H1 (cell line): ENCODE results near the gene TRPV2. TPM values are rescaled to one million over a fixed set of nuclear protein-coding genes. Genes with fewer than 3 reads are reported as not detected.

ENCODE experiments used
- CTCF ChIA-PET: fragments of 300-600 bp; sonication (Branson Sonifier 250); formaldehyde crosslinking; loops from one replicate; lab custom pipeline; 2021; ENCODE audit not compliant: partially characterized antibody; lab: Charles Lee
- POLR2A ChIA-PET: fragments of 300-600 bp; sonication (Branson Sonifier 250); formaldehyde crosslinking; loops from one replicate; lab custom pipeline; 2021; ENCODE audit warnings: inconsistent platforms; ENCODE audit not compliant: partially characterized antibody; lab: Charles Lee
- DNase-seq, 2 experiments: peaks; one replicate each; pipeline versions ENCODE4 v3.0.0 to v3.0.0-alpha.2; 2010 to 2022; ENCODE audit warnings: low spot score in 2 of 2, low read depth in 1 of 2, mixed read lengths in 1 of 2
- FAIRE-seq: peaks from 2 replicates; lab custom pipeline; 2011; peaks lifted over from hg19 to GRCh38; lab: Jason Lieb, UNC
- H2AFZ ChIP-seq: 2 replicates; pipeline ENCODE4 v1.8.1; 2012; ENCODE audit warnings: low read length, inconsistent platforms
- H2AK5ac ChIP-seq: 2 replicates; pipeline ENCODE4 v1.6.1; 2013; ENCODE audit warnings: low read depth, low read length
- H2BK120ac ChIP-seq: replicated peaks from 2 replicates; pipeline ENCODE3; 2013; ENCODE audit warnings: low read depth, low read length, inconsistent platforms
- H2BK12ac ChIP-seq: 2 replicates; pipeline ENCODE4 v1.6.1; 2013; ENCODE audit warnings: low read depth, low read length
- H2BK15ac ChIP-seq: 2 replicates; pipeline ENCODE4 v1.6.1; 2013; ENCODE audit warnings: low read length
- H2BK20ac ChIP-seq: 2 replicates; pipeline ENCODE4 v1.6.1; 2013; ENCODE audit warnings: low read length
- H2BK5ac ChIP-seq: 2 replicates; pipeline ENCODE4 v1.6.1; 2013; ENCODE audit warnings: low read depth, low read length
- H3K14ac ChIP-seq: 2 replicates; pipeline ENCODE4 v1.6.1; 2013; ENCODE audit warnings: inconsistent platforms; ENCODE audit not compliant: insufficient read length
- H3K18ac ChIP-seq: 2 replicates; pipeline ENCODE4 v1.6.1; 2013; ENCODE audit warnings: low read length; ENCODE audit errors: extremely low read depth
- H3K23ac ChIP-seq: 2 replicates; pipeline ENCODE4 v1.6.1; 2013; ENCODE audit warnings: inconsistent platforms; ENCODE audit not compliant: insufficient read length
- H3K23me2 ChIP-seq: 2 replicates; pipeline ENCODE4 v1.6.1; 2013; ENCODE audit warnings: low read depth, low read length
- H3K27ac ChIP-seq: 2 replicates; pipeline ENCODE4 v1.6.1; 2011; ENCODE audit warnings: low read depth, low read length, inconsistent platforms
- H3K27me3 ChIP-seq, 4 experiments: replicated peaks in 1 of 4; 1 replicate in 1 of 4; 2 replicates in 3 of 4; pipeline versions ENCODE4 v1.6.1 to v1.8.1; 2011 to 2013; ENCODE audit warnings: low read length in 3 of 4, mild to moderate bottlenecking in 3 of 4, inconsistent platforms in 2 of 4, mixed read lengths in 2 of 4, moderate library complexity in 1 of 4; ENCODE audit not compliant: control insufficient read depth in 3 of 4, insufficient read depth in 3 of 4; ENCODE audit errors: extremely low read depth in 1 of 4
- H3K36me3 ChIP-seq, 4 experiments: 2 replicates each; pipeline versions ENCODE4 v1.6.1 to v1.8.1; 2011 to 2013; ENCODE audit warnings: mild to moderate bottlenecking in 4 of 4, low read length in 3 of 4, moderate library complexity in 2 of 4, control low read depth in 1 of 4, inconsistent platforms in 1 of 4; ENCODE audit not compliant: insufficient read depth in 4 of 4, control insufficient read depth in 2 of 4
- H3K4ac ChIP-seq: replicated peaks from 2 replicates; pipeline ENCODE3; 2013; ENCODE audit warnings: low read length, low read depth, mixed read lengths, inconsistent platforms; ENCODE audit not compliant: insufficient read length
- H3K4me1 ChIP-seq, 4 experiments: replicated peaks in 1 of 4; 1 replicate in 1 of 4; 2 replicates in 3 of 4; pipeline versions ENCODE4 v1.6.1 to v1.8.1; 2011 to 2013; ENCODE audit warnings: low read length in 3 of 4, inconsistent platforms in 2 of 4, mixed read lengths in 1 of 4; ENCODE audit not compliant: insufficient read depth in 4 of 4, control insufficient read depth in 3 of 4
- H3K4me2 ChIP-seq, 2 experiments: 2 replicates each; pipeline versions ENCODE4 v1.6.1 to v1.8.1; 2011 to 2013; ENCODE audit warnings: low read depth in 2 of 2, low read length in 2 of 2, control low read depth in 1 of 2, inconsistent platforms in 1 of 2, mild to moderate bottlenecking in 1 of 2; ENCODE audit not compliant: insufficient read depth in 1 of 2
- H3K4me3 ChIP-seq, 4 experiments: fragments of 200-600, 300-600 bp in 1 of 4; sonication (generic), shearing (Covaris generic), sonication (Bioruptor Twin) in 1 of 4; 2 replicates each; pipeline versions ENCODE4 v1.5.1 to v1.8.1; 2011 to 2016; ENCODE audit warnings: low read length in 4 of 4, low read depth in 3 of 4, control low read depth in 2 of 4, inconsistent platforms in 2 of 4, mild to moderate bottlenecking in 2 of 4, mixed read lengths in 1 of 4, moderate library complexity in 1 of 4; ENCODE audit not compliant: insufficient read depth in 2 of 4; ENCODE audit errors: extremely low read depth in 1 of 4
- H3K56ac ChIP-seq: replicated peaks from 2 replicates; pipeline ENCODE3; 2013; ENCODE audit warnings: low read depth, mild to moderate bottlenecking, mixed read lengths, low read length, inconsistent platforms; ENCODE audit not compliant: insufficient read length
- H3K79me1 ChIP-seq: 2 replicates; pipeline ENCODE4 v1.6.1; 2013; ENCODE audit warnings: low read depth, low read length, control low read depth
- H3K79me2 ChIP-seq, 2 experiments: 2 replicates each; pipeline versions ENCODE4 v1.6.1 to v1.8.1; 2012 to 2013; ENCODE audit warnings: low read length in 2 of 2, mild to moderate bottlenecking in 2 of 2, inconsistent platforms in 1 of 2; ENCODE audit not compliant: insufficient read depth in 2 of 2, control insufficient read depth in 1 of 2
- H3K9ac ChIP-seq, 4 experiments: replicated peaks in 1 of 4; 1 replicate in 1 of 4; 2 replicates in 3 of 4; pipeline versions ENCODE4 v1.6.1 to v1.8.1; 2011 to 2013; ENCODE audit warnings: low read depth in 3 of 4, low read length in 3 of 4, control low read depth in 2 of 4, mild to moderate bottlenecking in 2 of 4, moderate library complexity in 2 of 4, inconsistent platforms in 1 of 4; ENCODE audit errors: extremely low read depth in 1 of 4
- H3K9me3 ChIP-seq, 2 experiments: 2 replicates each; pipeline versions ENCODE4 v1.6.1 to v1.8.1; 2012 to 2013; ENCODE audit warnings: mild to moderate bottlenecking in 2 of 2, moderate library complexity in 2 of 2, control low read depth in 1 of 2, inconsistent platforms in 1 of 2, low read depth in 1 of 2, low read length in 1 of 2, mixed read lengths in 1 of 2; ENCODE audit not compliant: insufficient read depth in 2 of 2
- H4K20me1 ChIP-seq, 2 experiments: replicated peaks in 1 of 2; 2 replicates each; pipeline versions ENCODE3 to v1.8.1; 2011 to 2013; ENCODE audit warnings: inconsistent platforms in 2 of 2, low read length in 2 of 2, mild to moderate bottlenecking in 1 of 2; ENCODE audit not compliant: insufficient read depth in 2 of 2, control insufficient read depth in 1 of 2
- H4K5ac ChIP-seq: 2 replicates; pipeline ENCODE4 v1.6.1; 2013; ENCODE audit warnings: low read length, low read depth, mixed read lengths, inconsistent platforms; ENCODE audit not compliant: insufficient read length
- H4K8ac ChIP-seq: 2 replicates; pipeline ENCODE4 v1.8.0; 2013; ENCODE audit warnings: mild to moderate bottlenecking, moderate library complexity, low read length, inconsistent platforms; ENCODE audit not compliant: insufficient read depth; ENCODE audit errors: extremely low read depth
- H4K91ac ChIP-seq: replicated peaks from 2 replicates; pipeline ENCODE3; 2013; ENCODE audit warnings: low read length, mixed read lengths, inconsistent platforms; ENCODE audit not compliant: insufficient read length
- CREB1 ChIP-seq: IDR thresholded peaks from 2 replicates; pipeline ENCODE4 v1.6.1; 2012; ENCODE audit warnings: inconsistent platforms
- GABPA ChIP-seq: IDR thresholded peaks from 2 replicates; pipeline ENCODE4 v1.6.1; 2011; ENCODE audit warnings: mild to moderate bottlenecking, low read length, moderate library complexity, borderline replicate concordance; ENCODE audit not compliant: insufficient read depth
- PHF8 ChIP-seq: fragments of 200-600 bp; sonication (generic); conservative IDR thresholded peaks from 2 replicates; pipeline ENCODE4 v1.7.1; 2012; ENCODE audit warnings: low read depth, mild to moderate bottlenecking, inconsistent platforms, low read length, moderate library complexity
- POLR2A ChIP-seq, 2 experiments: IDR thresholded peaks; 1 replicate in 1 of 2; 2 replicates in 1 of 2; pipeline ENCODE4 v1.6.1; 2011; ENCODE audit warnings: low read depth in 2 of 2, low read length in 2 of 2, mild to moderate bottlenecking in 2 of 2; ENCODE audit errors: control extremely low read depth in 1 of 2
- SP4 ChIP-seq: IDR thresholded peaks from 2 replicates; pipeline ENCODE4 v1.6.1; 2012; ENCODE audit warnings: low read length, inconsistent platforms
- SUZ12 ChIP-seq: fragments of 200-600 bp; sonication (generic); IDR thresholded peaks from 2 replicates; pipeline ENCODE4 v1.6.1; 2012; ENCODE audit warnings: mild to moderate bottlenecking, inconsistent platforms, low read length, moderate library complexity, mixed read lengths
- ZNF274 ChIP-seq: IDR thresholded peaks from 2 replicates; pipeline ENCODE4 v1.7.0; 2012; ENCODE audit warnings: low read length, borderline replicate concordance; ENCODE audit errors: extremely low read depth
- WGBS, 2 experiments: shearing (Covaris generic) in 1 of 2; methylation state at CpG; one replicate each; pipeline versions ENCODE4 v1.1.6 to v1.1.7; 2013 to 2015; ENCODE audit warnings: low lambda C conversion rate in 2 of 2, mixed read lengths in 2 of 2, inconsistent platforms in 1 of 2, low coverage in 1 of 2, missing lambda C conversion rate in 1 of 2; ENCODE audit not compliant: insufficient replicate concordance in 2 of 2, insufficient coverage in 1 of 2, insufficient read length in 1 of 2; ENCODE audit errors: extremely low coverage in 1 of 2, missing lambda C conversion rate in 1 of 2; 5-methylcytosine and 5-hydroxymethylcytosine counted together
- polyA plus RNA-seq, 7 experiments: library from polyadenylated mRNA; depleted of rRNA in 3 of 7; stranded (reverse) in 5 of 7; unstranded in 2 of 7; fragments of >200 nt in 5 of 7; fragments of 200-250 nt in 2 of 7; gene quantifications; 1 replicate in 5 of 7; 2 replicates in 1 of 7; 4 replicates in 1 of 7; pipeline versions ENCODE4 v1.2.1 to v1.2.3, GENCODE V29; 2011 to 2013; ENCODE audit warnings: missing spikeins in 2 of 7, mixed read lengths in 2 of 7
- total RNA-seq: library from RNA; stranded (reverse); fragmentation: NEBNext Ultra II Directional; extraction: Animal tissue kit (Norgen Biotek cat#: 25700); gene quantifications from 2 replicates; pipeline ENCODE4 v1.2.1, GENCODE V29; 2021
- TF ChIP-seq, protein P1 (sequence below), 3 experiments: IDR thresholded peaks; 1 replicate in 2 of 3; 2 replicates in 1 of 3; pipeline versions ENCODE4 v1.5.1 to v1.6.1; 2011; ENCODE audit warnings: low read length in 3 of 3, mild to moderate bottlenecking in 3 of 3, inconsistent platforms in 2 of 3, low read depth in 1 of 3, moderate library complexity in 1 of 3; ENCODE audit not compliant: insufficient read depth in 1 of 3; ENCODE audit errors: control extremely low read depth in 1 of 3

Gene TRPV2
- total and polyA plus RNA-seq, 2 of the 8 experiments (the other 6 are each of a cell fraction or from before 2014, with no cell fraction given) = 1.7 to 2.1 TPM

DNA sequence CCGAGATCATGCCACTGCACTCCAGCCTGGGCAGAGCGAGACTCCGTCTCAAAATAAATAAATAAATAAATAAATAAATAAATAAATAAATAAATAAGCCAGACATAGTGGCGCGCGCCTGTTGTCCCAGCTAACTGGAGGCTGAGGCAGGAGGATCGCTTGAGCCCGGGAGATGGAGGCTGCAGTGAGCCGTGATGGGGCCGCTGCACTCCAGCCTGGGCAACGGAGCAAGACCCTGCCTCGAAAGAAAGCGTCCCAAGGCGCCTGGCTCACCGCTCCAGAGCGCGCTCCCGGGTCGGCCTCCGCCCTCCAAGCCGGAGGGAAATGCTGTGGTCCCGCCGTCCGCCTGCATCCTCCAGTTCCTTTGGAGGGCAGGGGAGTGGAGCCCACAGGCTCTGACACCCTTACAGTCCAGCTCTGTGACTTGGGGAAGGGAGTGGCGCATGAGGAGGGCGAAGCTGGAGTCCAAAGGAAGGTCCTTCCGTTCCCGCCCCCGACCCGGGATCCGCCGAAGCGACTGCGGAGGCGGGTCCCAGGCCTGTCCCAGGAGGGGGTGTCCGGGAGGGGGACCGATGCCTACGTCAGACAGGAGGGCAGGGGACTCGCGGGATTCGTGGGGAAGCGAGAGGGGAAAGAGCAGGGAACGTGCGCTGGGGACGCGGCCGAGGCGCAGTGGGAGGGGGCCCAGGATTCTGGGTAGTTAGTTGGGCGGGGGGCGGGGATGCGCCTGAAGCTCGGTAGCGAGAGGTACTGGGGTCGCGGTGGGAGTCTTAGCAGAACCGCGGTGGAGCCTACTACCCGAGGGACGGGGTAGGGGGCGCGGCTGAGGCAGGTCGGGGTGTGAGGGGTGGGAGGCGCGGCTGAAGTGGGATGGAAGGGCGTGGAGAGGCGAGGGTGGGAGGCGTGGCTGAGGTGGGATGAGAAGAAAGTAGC, 8.4 kb upstream of the TRPV2 start:
- peaks cover 4 to 7% (median 4%) of the 10 kb centered on the region in 4 experiments; a peak in 4 of 7 replicates for H3K4me1 ChIP-seq
- H4K20me1 ChIP-seq = no peaks in the 10 kb centered on the region
- POLR2A ChIA-PET = interaction anchor here (0.7 to 3.7 kb wide), 16 partner anchors 9 to 56 kb away, joined by 3 to 40 read pairs (median 5); partner anchors contain the start of genes CENPV and UBB
- peak overlapping the region; percentile 97 for H4K91ac ChIP-seq
- H3K23ac ChIP-seq = no peak overlapping the region
- FAIRE-seq (no peak), DNase-seq (peak; percentile 56 to 88)
- H2AFZ ChIP-seq = peak overlapping the region; percentile 55
- H2BK15ac ChIP-seq = peak overlapping the region; percentile 9; the same call in 1 of the 2 replicates
- H3K27me3 ChIP-seq = no peaks in the 10 kb centered on the region
- H2BK5ac ChIP-seq = peak overlapping the region; percentile 76
- peak overlapping the region; percentile 83 for H3K18ac ChIP-seq
- H2AK5ac ChIP-seq = no peak overlapping the region
- peak overlapping the region; percentile 99 for H4K5ac ChIP-seq
- H3K36me3 ChIP-seq = no peaks in the 10 kb centered on the region
- H3K9me3 ChIP-seq = no peaks in the 10 kb centered on the region
- peak overlapping the region; percentile 65 for H3K27ac ChIP-seq
- no peak overlapping the region for H3K4ac ChIP-seq
- H3K23me2 ChIP-seq = peaks cover 2% of the 10 kb centered on the region; the same call in 1 of the 2 replicates
- CTCF ChIA-PET = interaction anchor here (0.9 to 2.2 kb wide), 9 partner anchors 12 to 47 kb away, joined by 3 to 10 read pairs (median 4); no protein-coding TSS in a partner anchor
- H3K4me3 ChIP-seq = peak overlapping the region; percentile 37 to 70 (median 48)
- H4K8ac ChIP-seq = peak overlapping the region; percentile 96
- no peak overlapping the region for H2BK20ac ChIP-seq
- peak overlapping the region; percentile 70 for H3K56ac ChIP-seq
- H3K79me1 ChIP-seq = no peaks in the 10 kb centered on the region
- peak overlapping the region; percentile 65 to 79 for H3K4me2 ChIP-seq
- 17% methylated on average over 43 of the region's 67 CpGs; no CpG with 5 or more reads in 1 of the 2 experiments for WGBS, 2 experiments
- 0 out of 2 replicates have a peak overlapping the region, but pooled peaks have one; percentile 11 for H2BK12ac ChIP-seq
- H3K14ac ChIP-seq = no peak overlapping the region
- H2BK120ac ChIP-seq = peak overlapping the region; percentile 98
- no peaks in the 10 kb centered on the region for H3K79me2 ChIP-seq
- peak overlapping the region; percentile 9 to 75 (median 44) for H3K9ac ChIP-seq
- TF ChIP-seq SP4 (peak; percentile 80; the same call in 1 of the 2 replicates), POLR2A (IDR thresholded peaks at IDR 0.05; ENCODE audit: control extremely low read depth in 1 of 2, low read depth in 2 of 2, low read length in 2 of 2) (0 out of 3 replicates have a peak, but pooled peaks of 1 of the 2 experiments have one; percentile 40), PHF8 (peak; percentile 56; the same call in 1 of the 2 replicates), SUZ12 (no peak), CREB1 (peak; percentile 75), ZNF274 (no peak), GABPA (no peak)
- TF ChIP-seq, protein P1, sequence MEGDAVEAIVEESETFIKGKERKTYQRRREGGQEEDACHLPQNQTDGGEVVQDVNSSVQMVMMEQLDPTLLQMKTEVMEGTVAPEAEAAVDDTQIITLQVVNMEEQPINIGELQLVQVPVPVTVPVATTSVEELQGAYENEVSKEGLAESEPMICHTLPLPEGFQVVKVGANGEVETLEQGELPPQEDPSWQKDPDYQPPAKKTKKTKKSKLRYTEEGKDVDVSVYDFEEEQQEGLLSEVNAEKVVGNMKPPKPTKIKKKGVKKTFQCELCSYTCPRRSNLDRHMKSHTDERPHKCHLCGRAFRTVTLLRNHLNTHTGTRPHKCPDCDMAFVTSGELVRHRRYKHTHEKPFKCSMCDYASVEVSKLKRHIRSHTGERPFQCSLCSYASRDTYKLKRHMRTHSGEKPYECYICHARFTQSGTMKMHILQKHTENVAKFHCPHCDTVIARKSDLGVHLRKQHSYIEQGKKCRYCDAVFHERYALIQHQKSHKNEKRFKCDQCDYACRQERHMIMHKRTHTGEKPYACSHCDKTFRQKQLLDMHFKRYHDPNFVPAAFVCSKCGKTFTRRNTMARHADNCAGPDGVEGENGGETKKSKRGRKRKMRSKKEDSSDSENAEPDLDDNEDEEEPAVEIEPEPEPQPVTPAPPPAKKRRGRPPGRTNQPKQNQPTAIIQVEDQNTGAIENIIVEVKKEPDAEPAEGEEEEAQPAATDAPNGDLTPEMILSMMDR (IDR thresholded peaks at IDR 0.05; ENCODE audit: control extremely low read depth in 1 of 3, insufficient read depth in 1 of 3, low read depth in 1 of 3, low read length in 3 of 3) = peak in 2 of 3 experiments; percentile 18 to 55; a peak in 2 of 4 replicates
